Mammary epithelial cell (primary cell): ENCODE data around the gene ZFAND3.

ENCODE experiments used
- CTCF ChIP-seq, 2 donors: IDR thresholded peaks in 1 of 2; conservative IDR thresholded peaks in 1 of 2; 2 replicates each; pipeline ENCODE4 v1.5.1; 2011 to 2012; ENCODE audit warnings: inconsistent platforms in 2 of 2, low read length in 2 of 2, mild to moderate bottlenecking in 2 of 2, control low read depth in 1 of 2, low read depth in 1 of 2; ENCODE audit not compliant: insufficient read depth in 1 of 2; ENCODE audit errors: extremely low read depth in 1 of 2
- EZH2 ChIP-seq: IDR thresholded peaks from 2 replicates; pipeline ENCODE4 v1.6.1; 2012; ENCODE audit warnings: low read length, inconsistent platforms, borderline replicate concordance

DNA sequence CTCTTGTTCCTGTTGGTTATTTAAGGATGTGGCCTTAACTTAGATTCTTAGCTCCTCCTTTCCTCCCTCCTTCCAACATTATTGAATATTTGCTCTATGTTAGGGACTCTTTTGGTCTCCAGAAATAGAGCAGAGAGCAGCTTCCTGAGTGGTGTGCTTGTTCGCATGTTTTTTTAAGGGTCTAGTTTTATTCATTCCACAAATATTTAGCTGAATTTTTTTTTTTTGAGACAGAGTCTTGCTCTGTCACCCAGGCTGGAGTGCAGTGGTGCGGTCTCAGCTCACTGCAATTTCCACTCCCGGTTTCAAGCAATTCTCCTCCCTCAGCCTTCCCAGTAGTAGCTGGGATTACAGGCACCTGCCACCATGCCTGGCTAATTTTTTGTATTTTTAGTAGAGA lies 169.2 kb downstream of the ZFAND3 start:
- no peak for TF ChIP-seq CTCF (conservative IDR thresholded peaks at IDR 0.05 in 1 of 2, IDR thresholded peaks at IDR 0.05 in 1 of 2; ENCODE audit: extremely low read depth in 1 of 2, insufficient read depth in 1 of 2, low read depth in 1 of 2, low read length in 2 of 2)
- no peak for TF ChIP-seq EZH2
